Measurements from ENCODE around the gene THTPA. TPM values are rescaled to one million over a fixed set of nuclear protein-coding genes. Genes with fewer than 3 reads are reported as not detected.

Gene THTPA
- total RNA-seq, 4 donors from 2014 or later: 8.1 to 15.1 (median 13.8) TPM

DNA sequence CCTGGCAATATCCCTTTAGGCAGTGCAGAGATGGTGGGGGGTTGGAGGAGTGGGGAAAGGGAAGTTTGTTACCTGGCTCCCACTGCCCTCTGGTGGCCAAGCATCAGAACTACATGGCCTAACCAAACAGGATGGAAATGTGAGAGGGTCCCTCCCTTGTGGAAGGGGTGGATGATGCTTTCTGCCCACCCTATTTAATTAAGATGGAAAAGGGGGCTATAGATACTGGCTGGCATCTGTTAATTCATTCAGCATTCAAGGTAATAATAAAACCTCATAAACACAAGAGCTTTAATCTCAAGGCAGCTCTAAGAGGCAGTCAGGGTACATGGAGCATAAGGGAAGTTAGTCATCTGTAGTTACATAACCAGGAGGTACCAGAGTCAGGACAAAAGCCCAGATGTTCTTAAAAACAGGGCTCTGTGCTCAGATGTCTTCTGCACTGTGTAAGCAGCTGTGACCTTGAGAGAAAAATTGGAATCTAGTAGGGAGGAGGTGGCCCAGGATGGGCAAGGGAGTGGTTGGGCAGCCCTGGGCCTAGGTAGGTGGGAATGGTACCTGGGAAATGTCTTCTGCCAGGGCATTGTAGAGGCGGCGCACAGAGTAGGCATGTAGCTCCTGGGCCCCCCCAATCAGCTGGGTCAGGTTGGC lies 6.9 kb downstream of the THTPA start:
- TF ChIP-seq, protein P1, sequence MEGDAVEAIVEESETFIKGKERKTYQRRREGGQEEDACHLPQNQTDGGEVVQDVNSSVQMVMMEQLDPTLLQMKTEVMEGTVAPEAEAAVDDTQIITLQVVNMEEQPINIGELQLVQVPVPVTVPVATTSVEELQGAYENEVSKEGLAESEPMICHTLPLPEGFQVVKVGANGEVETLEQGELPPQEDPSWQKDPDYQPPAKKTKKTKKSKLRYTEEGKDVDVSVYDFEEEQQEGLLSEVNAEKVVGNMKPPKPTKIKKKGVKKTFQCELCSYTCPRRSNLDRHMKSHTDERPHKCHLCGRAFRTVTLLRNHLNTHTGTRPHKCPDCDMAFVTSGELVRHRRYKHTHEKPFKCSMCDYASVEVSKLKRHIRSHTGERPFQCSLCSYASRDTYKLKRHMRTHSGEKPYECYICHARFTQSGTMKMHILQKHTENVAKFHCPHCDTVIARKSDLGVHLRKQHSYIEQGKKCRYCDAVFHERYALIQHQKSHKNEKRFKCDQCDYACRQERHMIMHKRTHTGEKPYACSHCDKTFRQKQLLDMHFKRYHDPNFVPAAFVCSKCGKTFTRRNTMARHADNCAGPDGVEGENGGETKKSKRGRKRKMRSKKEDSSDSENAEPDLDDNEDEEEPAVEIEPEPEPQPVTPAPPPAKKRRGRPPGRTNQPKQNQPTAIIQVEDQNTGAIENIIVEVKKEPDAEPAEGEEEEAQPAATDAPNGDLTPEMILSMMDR (IDR thresholded peaks at IDR 0.05): peak; percentile 78 to 92 (median 86)
- TF ChIP-seq POLR2A (IDR thresholded peaks at IDR 0.05): no peak
- Histone ChIP-seq H3K4me3 (no peak overlapping the region), H3K9me3 (no peaks in the 10 kb centered on the region), H3K27me3 (no peaks in the 10 kb centered on the region), H3K4me1 (peaks cover 8 to 25% (median 10%) of the 10 kb centered on the region in 3 donors), H3K36me3 (peaks cover 11 to 81% (median 21%) of the 10 kb centered on the region in 3 donors), H3K27ac (peak overlapping the region in 1 of 4 donors; percentile 21)
- intact Hi-C loops (cut with DNase I): loop anchor here (5.0 kb wide), 1 partner anchor 81 kb away; no protein-coding TSS in a partner anchor
- 100% methylated on average over 2 of the region's 2 CpGs for WGBS, 2 donors
- DNase-seq: no peak

GRCh38 chr14:23563473-23564180 lies 7.6 kb downstream of the THTPA start:
- H3K4me1 ChIP-seq: peaks cover 8 to 27% (median 16%) of the 10 kb centered on the region in 3 donors
- no peak overlapping the region for H3K4me3 ChIP-seq
- WGBS, 2 donors: 60 to 81% methylated on average over 3 to 7 of the region's 14 CpGs
- no peak for TF ChIP-seq POLR2A (IDR thresholded peaks at IDR 0.05)
- TF ChIP-seq, protein P1 (IDR thresholded peaks at IDR 0.05): no peak
- intact Hi-C loops (cut with DNase I): loop anchor here (5.0 kb wide), 1 partner anchor 81 kb away; no protein-coding TSS in a partner anchor
- no peak for DNase-seq
- H3K27ac ChIP-seq: no peak overlapping the region
- peaks cover 11 to 74% (median 21%) of the 10 kb centered on the region in 3 donors for H3K36me3 ChIP-seq
- no peaks in the 10 kb centered on the region for H3K9me3 ChIP-seq
- no peaks in the 10 kb centered on the region for H3K27me3 ChIP-seq

GRCh38 chr14:23564181-23564812 lies 8.2 kb downstream of the THTPA start:
- WGBS, 2 donors: 89% methylated on average over 13 of the region's 13 CpGs
- Histone ChIP-seq H3K27me3 (no peaks in the 10 kb centered on the region), H3K36me3 (peaks cover 11 to 68% (median 17%) of the 10 kb centered on the region in 3 donors), H3K27ac (no peak overlapping the region), H3K9me3 (no peaks in the 10 kb centered on the region), H3K4me3 (no peak overlapping the region), H3K4me1 (peaks cover 8 to 34% (median 16%) of the 10 kb centered on the region in 3 donors)
- intact Hi-C loops (cut with DNase I): loop anchor here (5.0 kb wide), 1 partner anchor 82 kb away; no protein-coding TSS in a partner anchor
- no peak for DNase-seq
- TF ChIP-seq POLR2A (IDR thresholded peaks at IDR 0.05): no peak
- TF ChIP-seq, protein P1 (IDR thresholded peaks at IDR 0.05): no peak

DNA sequence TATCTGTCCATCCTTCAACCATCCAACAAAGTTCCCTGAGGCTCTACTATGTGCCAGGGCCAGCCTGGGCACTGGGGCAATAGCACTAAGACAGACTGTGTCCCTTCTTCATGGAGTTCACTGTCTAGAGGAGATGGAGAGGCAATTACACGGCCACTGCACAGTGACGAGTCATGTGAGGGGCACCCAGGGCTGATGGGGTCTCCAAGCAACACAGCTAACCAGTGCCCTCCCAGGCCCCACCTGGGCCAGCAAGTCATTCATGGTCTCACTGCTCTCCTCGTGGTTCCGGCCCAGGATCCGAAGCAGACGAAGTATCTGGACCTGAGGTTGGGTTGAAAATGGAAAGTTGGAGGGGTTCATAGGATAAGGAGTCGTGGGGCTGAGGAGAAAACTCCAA lies 8.8 kb downstream of the THTPA start:
- no peak overlapping the region for H3K4me3 ChIP-seq
- DNase-seq: no peak
- no peaks in the 10 kb centered on the region for H3K9me3 ChIP-seq
- no peaks in the 10 kb centered on the region for H3K27me3 ChIP-seq
- H3K36me3 ChIP-seq: peaks cover 11 to 62% (median 12%) of the 10 kb centered on the region in 3 donors
- H3K27ac ChIP-seq: no peak overlapping the region
- TF ChIP-seq POLR2A (IDR thresholded peaks at IDR 0.05): no peak
- TF ChIP-seq, protein P1 (IDR thresholded peaks at IDR 0.05): no peak
- H3K4me1 ChIP-seq: peaks cover 8 to 40% (median 16%) of the 10 kb centered on the region in 3 donors
- WGBS, 2 donors: 79 to 83% methylated on average over 6 of the region's 7 CpGs
- intact Hi-C loops (cut with DNase I): loop anchor here (5.0 kb wide), 1 partner anchor 83 kb away; no protein-coding TSS in a partner anchor

Measured in esophagus squamous epithelium (tissue), 5 donors.